Ascending aorta (tissue), 2 donors: ENCODE measurements around the gene VEGFC. TPM values are rescaled to one million over a fixed set of nuclear protein-coding genes. Genes with fewer than 3 reads are reported as not detected.

Source experiments
- DNase-seq, 2 donors: peaks; one replicate each; pipeline ENCODE4 v3.0.0-alpha.2; 2019; ENCODE audit warnings: low spot score in 2 of 2
- H3K27ac ChIP-seq, 2 donors: fragments of 200-600 bp; sonication (generic); one replicate each; pipeline ENCODE4 v1.5.1; 2016 to 2017; ENCODE audit warnings: mild to moderate bottlenecking in 1 of 2
- H3K27me3 ChIP-seq: fragments of 200-600 bp; sonication (generic); one replicate; pipeline ENCODE4 v1.5.1; 2017
- H3K36me3 ChIP-seq, 2 donors: fragments of 200-600 bp; sonication (generic); one replicate each; pipeline ENCODE4 v1.5.1; 2016
- H3K4me1 ChIP-seq, 2 donors: fragments of 200-600 bp; sonication (generic); one replicate each; pipeline ENCODE4 v1.5.1; 2016 to 2017; ENCODE audit warnings: mild to moderate bottlenecking in 1 of 2
- H3K4me3 ChIP-seq, 2 donors: fragments of 200-600 bp; sonication (generic); one replicate each; pipeline ENCODE4 v1.5.1; 2016 to 2017; ENCODE audit warnings: mild to moderate bottlenecking in 1 of 2
- H3K9me3 ChIP-seq, 2 donors: fragments of 200-600 bp; sonication (generic); one replicate each; pipeline ENCODE4 v1.5.1; 2016
- intact Hi-C: fragments of 100-400 bp; cut with DNase I; formaldehyde crosslinking; loops from one replicate; pipeline ENCODE4 v1.15.1; 2023
- total RNA-seq: library from RNA; depleted of rRNA; stranded (reverse); fragments of >200 nt; gene quantifications from one replicate; pipeline ENCODE4 v1.1.0, GENCODE V29; 2016
- TF ChIP-seq, protein P1 (sequence below), 3 experiments: fragments of 200-600 bp in 2 of 3; fragments of 450-650 bp in 1 of 3; sonication (generic) in 2 of 3; IDR thresholded peaks; one replicate each; pipeline ENCODE4 v1.5.1; 2016 to 2019; ENCODE audit warnings: antibody characterized with exemption in 3 of 3, mild to moderate bottlenecking in 1 of 3, moderate library complexity in 1 of 3

Gene VEGFC
- total RNA-seq, 1 donor from 2014 or later, result 18.6 TPM

DNA sequence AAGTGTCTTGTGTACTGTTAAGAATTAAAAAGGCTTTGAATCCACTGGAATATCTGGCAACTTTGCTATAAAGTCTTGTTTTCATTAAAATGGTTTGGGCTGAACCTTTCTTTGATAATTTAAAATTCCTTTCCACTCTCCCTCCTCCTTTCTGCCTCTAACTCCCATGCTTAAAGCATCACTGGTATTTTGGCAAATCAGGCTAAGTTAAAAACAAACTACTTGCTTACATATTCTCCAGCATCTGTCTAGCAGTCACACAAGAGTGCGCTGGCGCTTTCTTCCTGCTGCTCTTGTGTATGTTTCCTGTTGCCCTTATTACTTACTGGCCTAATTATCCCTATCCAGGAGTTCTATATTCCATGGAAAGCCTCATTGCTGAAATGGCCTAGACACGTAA is 136.6 kb downstream of the VEGFC start:
- Histone ChIP-seq H3K4me3 (no peak overlapping the region), H3K36me3 (no peaks in the 10 kb centered on the region), H3K27me3 (no peaks in the 10 kb centered on the region), H3K4me1 (no peaks in the 10 kb centered on the region), H3K27ac (no peak overlapping the region), H3K9me3 (no peaks in the 10 kb centered on the region)
- intact Hi-C loops, result no loop called here
- TF ChIP-seq, protein P1, sequence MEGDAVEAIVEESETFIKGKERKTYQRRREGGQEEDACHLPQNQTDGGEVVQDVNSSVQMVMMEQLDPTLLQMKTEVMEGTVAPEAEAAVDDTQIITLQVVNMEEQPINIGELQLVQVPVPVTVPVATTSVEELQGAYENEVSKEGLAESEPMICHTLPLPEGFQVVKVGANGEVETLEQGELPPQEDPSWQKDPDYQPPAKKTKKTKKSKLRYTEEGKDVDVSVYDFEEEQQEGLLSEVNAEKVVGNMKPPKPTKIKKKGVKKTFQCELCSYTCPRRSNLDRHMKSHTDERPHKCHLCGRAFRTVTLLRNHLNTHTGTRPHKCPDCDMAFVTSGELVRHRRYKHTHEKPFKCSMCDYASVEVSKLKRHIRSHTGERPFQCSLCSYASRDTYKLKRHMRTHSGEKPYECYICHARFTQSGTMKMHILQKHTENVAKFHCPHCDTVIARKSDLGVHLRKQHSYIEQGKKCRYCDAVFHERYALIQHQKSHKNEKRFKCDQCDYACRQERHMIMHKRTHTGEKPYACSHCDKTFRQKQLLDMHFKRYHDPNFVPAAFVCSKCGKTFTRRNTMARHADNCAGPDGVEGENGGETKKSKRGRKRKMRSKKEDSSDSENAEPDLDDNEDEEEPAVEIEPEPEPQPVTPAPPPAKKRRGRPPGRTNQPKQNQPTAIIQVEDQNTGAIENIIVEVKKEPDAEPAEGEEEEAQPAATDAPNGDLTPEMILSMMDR (IDR thresholded peaks at IDR 0.05), result no peak
- no peak for DNase-seq

DNA sequence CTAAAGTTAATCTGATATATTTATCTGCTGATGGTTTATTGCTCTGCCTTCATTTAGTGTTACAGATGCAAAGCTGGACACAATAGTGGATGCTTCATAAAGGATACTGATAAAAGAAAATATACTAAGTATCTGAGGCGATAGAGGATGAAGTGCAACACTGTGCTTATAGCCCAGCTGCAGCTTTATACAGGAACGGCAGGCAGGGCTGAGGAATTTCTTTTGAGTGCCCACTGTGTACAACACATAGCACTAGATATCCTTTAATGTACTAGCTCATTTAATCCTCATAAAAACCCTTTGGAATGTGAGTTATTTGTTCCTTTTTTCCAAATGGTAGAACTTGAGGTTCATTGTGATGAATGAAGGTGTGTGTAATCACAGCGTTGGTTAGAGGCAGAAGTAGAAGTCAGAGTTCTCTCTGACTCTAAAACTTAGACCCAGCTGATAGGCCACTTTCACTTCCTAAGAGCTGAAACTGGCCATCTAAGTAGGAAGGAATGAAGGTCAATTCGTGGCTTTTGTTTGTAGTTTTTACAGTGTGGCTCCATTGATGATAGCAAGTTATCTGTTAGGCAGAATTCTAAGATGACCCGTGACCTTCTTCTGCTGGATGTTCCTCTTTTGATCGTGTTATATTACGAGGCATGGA is 138.0 kb downstream of the VEGFC start:
- no peak for DNase-seq
- no peak overlapping the region for H3K27ac ChIP-seq
- H3K4me3 ChIP-seq, result no peak overlapping the region
- no peaks in the 10 kb centered on the region for H3K27me3 ChIP-seq
- H3K9me3 ChIP-seq, result no peaks in the 10 kb centered on the region
- TF ChIP-seq, protein P1 (IDR thresholded peaks at IDR 0.05), result no peak
- no peaks in the 10 kb centered on the region for H3K4me1 ChIP-seq
- no peaks in the 10 kb centered on the region for H3K36me3 ChIP-seq
- intact Hi-C loops, result no loop called here

GRCh38 chr4:176653401-176654220 is 139.1 kb downstream of the VEGFC start:
- Histone ChIP-seq H3K4me3 (no peak overlapping the region), H3K27me3 (no peaks in the 10 kb centered on the region), H3K4me1 (no peaks in the 10 kb centered on the region), H3K27ac (no peak overlapping the region), H3K36me3 (no peaks in the 10 kb centered on the region), H3K9me3 (no peaks in the 10 kb centered on the region)
- TF ChIP-seq, protein P1 (IDR thresholded peaks at IDR 0.05), result no peak
- intact Hi-C loops, result no loop called here
- DNase-seq, result no peak

- H3K27me3 ChIP-seq, result no peaks in the 10 kb centered on the region
- H3K27ac ChIP-seq, result no peak overlapping the region
- no peak for DNase-seq
- no peaks in the 10 kb centered on the region for H3K9me3 ChIP-seq
- TF ChIP-seq, protein P1 (IDR thresholded peaks at IDR 0.05), result no peak
- H3K4me1 ChIP-seq, result no peaks in the 10 kb centered on the region
- intact Hi-C loops, result no loop called here
- H3K36me3 ChIP-seq, result no peaks in the 10 kb centered on the region
- no peak overlapping the region for H3K4me3 ChIP-seq
Measured at GRCh38 chr4:176646311-176646710, 146.4 kb downstream of the VEGFC start.

DNA sequence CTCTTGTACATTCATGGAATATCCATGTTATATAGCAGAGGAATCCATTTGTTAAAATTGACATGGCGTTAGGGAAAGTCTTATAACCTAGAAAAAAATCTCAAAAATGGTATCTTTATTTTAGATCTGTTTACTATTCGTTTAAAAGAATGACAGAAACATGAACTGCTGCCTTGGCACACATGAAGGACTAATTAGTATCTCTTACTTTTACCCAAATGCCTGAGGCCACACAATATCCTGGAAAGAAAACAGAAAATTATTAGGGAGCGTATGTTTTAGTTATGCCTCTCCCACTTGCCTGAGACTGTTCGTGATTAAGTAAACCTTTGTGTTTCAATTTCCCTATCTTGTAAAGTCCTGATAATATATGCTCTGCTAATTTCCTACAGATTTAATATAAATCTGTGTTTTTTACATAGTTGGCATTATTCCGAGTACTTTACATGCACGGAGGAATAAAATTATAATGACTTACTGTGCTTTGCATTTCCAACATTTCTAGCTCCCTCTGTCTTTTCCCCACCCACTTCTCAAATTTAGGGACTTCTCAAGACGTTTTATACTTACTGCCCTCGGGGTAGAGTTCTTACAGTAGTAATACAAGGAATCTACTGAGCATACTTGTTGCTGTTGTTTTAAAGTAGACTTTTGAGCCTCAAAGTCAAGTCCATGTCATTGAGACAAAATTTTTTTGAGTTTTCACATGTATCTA is 147.3 kb downstream of the VEGFC start:
- TF ChIP-seq, protein P1 (IDR thresholded peaks at IDR 0.05), result no peak
- H3K27me3 ChIP-seq, result no peaks in the 10 kb centered on the region
- H3K36me3 ChIP-seq, result no peaks in the 10 kb centered on the region
- no peaks in the 10 kb centered on the region for H3K9me3 ChIP-seq
- no peak for DNase-seq
- H3K27ac ChIP-seq, result no peak overlapping the region
- intact Hi-C loops, result no loop called here
- H3K4me1 ChIP-seq, result no peaks in the 10 kb centered on the region
- H3K4me3 ChIP-seq, result no peak overlapping the region
